ENCODE data around the gene LMAN1L.

The LMAN1L gene

GRCh38 chr15:74769463-74770025 is 43.1 kb upstream of the LMAN1L start:
- Histone ChIP-seq H3K9me3 (no peaks in the 10 kb centered on the region), H3K4me3 (ENCODE audit: low read depth, low read length) (no peak overlapping the region), H3K4me1 (no peaks in the 10 kb centered on the region), H3K36me3 (no peaks in the 10 kb centered on the region), H3K27me3 (no peaks in the 10 kb centered on the region)
- DNase-seq: no peak
- TF ChIP-seq CTCF (IDR thresholded peaks at IDR 0.05; ENCODE audit: low read depth, low read length): no peak

GRCh38 chr15:74770211-74770903 is 42.3 kb upstream of the LMAN1L start:
- no peak for DNase-seq
- TF ChIP-seq CTCF (IDR thresholded peaks at IDR 0.05; ENCODE audit: low read depth, low read length): no peak
- no peaks in the 10 kb centered on the region for H3K36me3 ChIP-seq
- H3K4me1 ChIP-seq: no peaks in the 10 kb centered on the region
- no peaks in the 10 kb centered on the region for H3K9me3 ChIP-seq
- H3K4me3 ChIP-seq (ENCODE audit: low read depth, low read length): no peak overlapping the region
- H3K27me3 ChIP-seq: no peaks in the 10 kb centered on the region

- DNase-seq: no peak
- Histone ChIP-seq H3K4me3 (ENCODE audit: low read depth, low read length) (no peak overlapping the region), H3K36me3 (no peaks in the 10 kb centered on the region), H3K27me3 (no peaks in the 10 kb centered on the region), H3K4me1 (peaks cover 14% of the 10 kb centered on the region), H3K9me3 (no peaks in the 10 kb centered on the region)
- no peak for TF ChIP-seq CTCF (IDR thresholded peaks at IDR 0.05; ENCODE audit: low read depth, low read length)
These were observed 39.3 kb upstream of the LMAN1L start for GRCh38 chr15:74773329-74773728.

GRCh38 chr15:74773731-74774252 is 38.8 kb upstream of the LMAN1L start:
- H3K4me1 ChIP-seq: peaks cover 14% of the 10 kb centered on the region

GRCh38 chr15:74775132-74775562 is 37.5 kb upstream of the LMAN1L start:
- Histone ChIP-seq H3K9me3 (no peaks in the 10 kb centered on the region), H3K4me3 (ENCODE audit: low read depth, low read length) (no peak overlapping the region), H3K36me3 (no peaks in the 10 kb centered on the region), H3K4me1 (peaks cover 14% of the 10 kb centered on the region), H3K27me3 (no peaks in the 10 kb centered on the region)
- no peak for DNase-seq
- no peak for TF ChIP-seq CTCF (IDR thresholded peaks at IDR 0.05; ENCODE audit: low read depth, low read length)

More at GRCh38 chr15:74773731-74774252, 38.8 kb upstream of the LMAN1L start:
- no peaks in the 10 kb centered on the region for H3K36me3 ChIP-seq
- no peaks in the 10 kb centered on the region for H3K9me3 ChIP-seq
- DNase-seq: no peak
- no peak for TF ChIP-seq CTCF (IDR thresholded peaks at IDR 0.05; ENCODE audit: low read depth, low read length)
- H3K4me3 ChIP-seq (ENCODE audit: low read depth, low read length): no peak overlapping the region
- H3K27me3 ChIP-seq: no peaks in the 10 kb centered on the region

GRCh38 chr15:74775894-74776293 is 36.7 kb upstream of the LMAN1L start:
- DNase-seq: no peak
- no peak overlapping the region for H3K4me3 ChIP-seq (ENCODE audit: low read depth, low read length)
- H3K9me3 ChIP-seq: no peaks in the 10 kb centered on the region
- H3K27me3 ChIP-seq: no peaks in the 10 kb centered on the region
- peaks cover 14% of the 10 kb centered on the region for H3K4me1 ChIP-seq
- TF ChIP-seq CTCF (IDR thresholded peaks at IDR 0.05; ENCODE audit: low read depth, low read length): no peak
- H3K36me3 ChIP-seq: no peaks in the 10 kb centered on the region
